Stimulated activated CD4-positive, alpha-beta T cell treated with anti-CD3 and anti-CD28 coated beads, Interleukin-2, amount 100 ng/mL, for 24 hours (primary cell): ENCODE results near the gene CHPF.

Experiments
- DNase-seq, 2 donors: peaks; one replicate each; pipeline ENCODE4 v3.0.0-alpha.2; 2020

Gene CHPF

DNA sequence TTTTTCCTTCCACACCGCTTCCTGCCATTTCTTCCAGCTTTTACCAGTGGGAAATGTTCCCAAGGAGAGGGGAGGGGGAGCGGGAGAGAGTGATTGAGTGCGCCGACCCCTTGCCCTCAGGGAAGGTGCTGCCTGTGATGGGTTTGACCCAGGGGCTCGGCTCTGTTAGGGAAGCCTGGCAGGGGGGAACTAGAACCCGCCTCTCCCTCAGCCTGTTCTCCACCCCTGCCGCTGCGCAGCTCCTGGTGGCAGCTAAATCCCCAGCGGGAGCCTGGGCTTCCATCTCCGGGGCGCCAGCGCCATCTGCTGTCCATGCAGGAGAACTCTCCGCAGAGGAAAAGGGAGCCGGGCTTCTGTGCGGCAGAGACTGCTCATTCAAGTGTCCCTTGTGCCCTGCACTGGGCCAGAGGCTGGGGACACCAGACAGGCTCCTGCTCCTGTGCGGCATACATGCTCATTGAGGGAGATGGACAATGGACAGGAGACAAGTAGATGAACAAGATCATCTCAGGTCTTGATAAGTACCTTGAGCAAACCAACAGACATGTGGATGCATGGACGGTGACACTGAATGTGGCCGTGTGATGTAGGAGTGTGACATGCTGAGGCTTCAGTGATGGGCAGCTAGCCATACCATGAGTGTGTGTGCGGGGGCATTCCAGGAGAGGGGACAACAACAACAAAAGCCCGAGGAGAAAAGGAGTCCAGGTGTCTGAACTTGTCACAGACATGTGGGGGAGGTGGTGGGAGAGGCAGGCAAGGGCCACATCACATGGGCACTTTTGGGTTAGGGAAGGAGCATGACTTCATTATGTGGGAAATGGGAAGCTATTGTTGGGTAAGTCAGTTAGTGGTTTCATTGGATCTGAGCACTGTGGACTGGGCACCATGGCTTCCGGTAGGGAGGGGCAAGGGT, 13.3 kb downstream of the CHPF start:
- DNase-seq: peak; percentile 90

DNA sequence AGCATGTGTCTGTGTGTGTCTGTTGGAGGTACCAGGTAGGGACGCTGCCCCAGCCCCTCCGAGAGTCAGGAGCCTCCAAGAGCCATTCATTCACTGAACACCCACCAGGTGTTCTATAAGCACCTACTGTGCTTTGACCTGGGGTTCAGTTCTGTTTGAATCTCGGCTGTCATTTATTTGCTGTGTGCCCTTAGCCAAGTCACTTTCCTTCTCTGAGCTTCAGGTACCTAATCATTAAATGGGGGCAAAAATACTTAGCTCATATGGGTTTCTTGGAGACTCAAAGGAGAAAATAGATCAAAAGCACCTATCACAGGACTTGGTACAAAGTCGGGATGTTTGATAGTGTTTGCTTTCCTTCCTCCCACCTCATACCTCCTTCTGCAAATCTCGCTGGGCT, 16.1 kb downstream of the CHPF start:
- no peak for DNase-seq

DNA sequence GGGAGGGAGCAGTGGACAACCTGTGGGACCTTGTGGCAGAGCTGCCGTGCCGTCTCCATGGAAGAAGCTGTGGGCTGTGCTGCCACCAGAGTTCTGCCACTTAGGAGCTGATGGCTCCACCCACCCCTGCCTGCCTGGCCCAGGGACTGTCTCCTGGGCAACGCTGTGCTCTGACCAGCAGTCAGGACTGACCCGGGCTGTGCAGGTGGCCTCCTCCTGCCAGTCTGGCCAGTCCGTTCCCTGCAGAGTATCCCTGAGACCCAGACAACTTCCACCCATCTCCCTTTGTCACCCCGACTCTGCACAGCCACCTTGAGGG, 16.6 kb downstream of the CHPF start:
- DNase-seq: no peak

DNA sequence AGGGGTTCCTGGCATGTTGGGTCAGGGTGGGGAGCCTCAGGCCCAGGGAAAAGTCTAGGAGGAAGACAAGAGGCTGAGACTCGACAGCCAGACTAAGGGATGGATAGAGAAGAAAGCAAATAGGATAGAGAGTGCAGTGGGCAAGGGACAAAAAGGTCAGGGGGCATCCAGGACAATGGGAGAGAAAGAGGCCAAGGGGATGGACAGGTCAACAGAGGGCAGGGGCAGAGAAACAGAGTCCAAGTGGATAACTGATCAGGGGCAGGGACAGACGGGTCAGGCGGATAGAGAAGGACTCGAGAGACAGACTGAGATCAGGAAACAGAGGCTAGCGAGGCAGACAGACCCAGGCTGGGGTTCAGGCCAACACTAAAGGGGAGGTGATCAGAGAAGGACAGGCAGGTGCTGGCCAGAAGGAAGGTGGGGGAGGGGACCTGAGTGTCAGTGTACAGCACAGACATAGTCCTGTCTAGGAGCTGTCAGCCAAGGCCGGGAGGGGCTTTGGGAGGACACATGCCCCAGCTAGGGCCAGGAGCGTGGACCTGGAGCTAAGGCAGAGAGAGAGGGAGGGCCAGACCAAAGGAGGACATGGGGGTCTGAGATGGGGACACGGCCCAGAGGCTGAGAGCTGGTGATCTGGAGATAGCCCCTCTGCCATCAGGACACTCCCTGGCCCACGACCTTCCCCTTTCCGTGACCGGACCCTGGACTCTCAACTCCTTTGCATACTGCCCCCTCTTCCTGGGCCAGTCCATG, 17.1 kb downstream of the CHPF start:
- DNase-seq: no peak

DNA sequence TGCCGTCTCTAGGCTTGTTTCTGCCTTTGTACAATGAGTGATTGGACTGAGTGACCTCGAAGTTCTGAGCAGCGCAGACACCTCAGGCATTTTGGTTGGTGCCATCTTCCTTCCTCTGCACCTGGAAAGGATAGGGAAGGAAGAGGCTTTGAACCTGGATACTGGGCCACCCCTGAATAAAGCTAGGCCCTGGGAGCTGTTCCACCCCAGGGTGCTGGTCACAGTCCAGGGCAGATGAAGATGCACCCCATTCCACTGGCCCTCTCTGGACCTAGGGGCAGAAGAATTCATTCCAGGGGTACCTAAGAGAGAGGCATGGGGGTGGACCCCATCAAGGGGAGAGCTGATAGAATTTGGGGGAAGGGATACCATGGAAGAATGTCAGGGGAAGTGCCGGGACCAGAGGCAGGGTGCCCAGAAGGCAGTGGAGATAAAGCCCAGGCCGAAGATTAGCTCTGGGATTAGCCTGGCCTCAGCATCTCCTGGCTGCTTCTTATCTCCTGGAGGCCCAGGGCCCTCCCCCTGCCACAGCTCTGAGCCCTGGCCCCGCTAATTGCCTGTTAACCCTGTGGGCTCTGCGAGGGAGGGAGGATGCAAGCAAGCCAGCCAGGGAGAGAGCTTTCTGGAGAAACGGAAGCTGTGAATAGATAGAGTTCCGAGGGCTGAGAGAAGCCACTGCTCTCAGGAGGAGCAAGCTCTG, 17.9 kb downstream of the CHPF start:
- no peak for DNase-seq

DNA sequence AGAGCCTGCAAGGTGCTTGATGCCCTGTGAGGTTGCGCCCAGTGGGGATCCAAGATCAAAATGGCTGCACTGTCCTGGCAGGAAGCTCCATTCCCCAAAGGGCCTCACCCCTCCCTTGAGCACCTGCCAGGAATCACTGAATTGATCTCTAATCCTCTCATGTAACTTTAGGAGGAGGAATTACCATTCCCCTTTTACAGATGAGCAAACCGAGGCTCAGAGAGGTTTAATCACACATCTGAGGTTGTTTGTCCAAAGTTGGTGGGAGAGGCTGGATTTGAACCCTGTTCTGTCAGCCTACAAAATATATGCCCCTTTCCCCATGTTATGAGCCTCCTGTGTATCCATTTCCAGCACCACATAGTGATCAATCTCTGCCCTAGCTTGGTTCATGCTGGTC, 18.8 kb downstream of the CHPF start:
- no peak for DNase-seq

DNA sequence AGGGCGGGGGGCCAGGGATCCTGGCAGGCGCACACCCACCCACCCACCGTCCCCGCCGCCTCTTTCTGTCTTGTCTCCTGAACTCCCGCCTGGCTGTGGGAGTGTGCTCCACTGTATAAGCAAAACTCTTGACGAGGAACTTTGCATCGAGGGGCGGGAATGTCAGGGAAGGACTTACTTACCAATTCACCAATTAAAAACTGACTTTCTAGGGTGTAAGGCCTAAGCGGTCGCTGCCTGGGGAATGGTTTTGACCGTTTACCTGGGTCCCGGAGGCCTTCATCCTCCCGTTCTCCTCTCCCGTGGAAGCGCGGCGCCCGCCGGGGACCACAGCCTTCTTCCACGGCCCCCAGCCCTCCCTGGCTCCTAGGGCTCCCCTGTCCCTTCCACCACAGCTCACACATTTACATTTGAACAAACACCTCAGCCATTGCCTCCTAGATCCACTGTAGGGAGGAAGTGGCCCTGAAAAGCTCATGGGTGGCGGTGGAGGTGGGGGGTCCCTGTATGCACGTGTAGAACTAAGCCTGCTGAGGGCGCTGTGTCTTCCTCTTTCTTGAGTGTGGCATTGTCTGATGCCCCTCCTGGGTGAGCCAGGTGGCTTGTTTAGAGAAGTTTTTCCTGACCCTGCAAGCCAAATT, 20.5 kb downstream of the CHPF start:
- DNase-seq: no peak

DNA sequence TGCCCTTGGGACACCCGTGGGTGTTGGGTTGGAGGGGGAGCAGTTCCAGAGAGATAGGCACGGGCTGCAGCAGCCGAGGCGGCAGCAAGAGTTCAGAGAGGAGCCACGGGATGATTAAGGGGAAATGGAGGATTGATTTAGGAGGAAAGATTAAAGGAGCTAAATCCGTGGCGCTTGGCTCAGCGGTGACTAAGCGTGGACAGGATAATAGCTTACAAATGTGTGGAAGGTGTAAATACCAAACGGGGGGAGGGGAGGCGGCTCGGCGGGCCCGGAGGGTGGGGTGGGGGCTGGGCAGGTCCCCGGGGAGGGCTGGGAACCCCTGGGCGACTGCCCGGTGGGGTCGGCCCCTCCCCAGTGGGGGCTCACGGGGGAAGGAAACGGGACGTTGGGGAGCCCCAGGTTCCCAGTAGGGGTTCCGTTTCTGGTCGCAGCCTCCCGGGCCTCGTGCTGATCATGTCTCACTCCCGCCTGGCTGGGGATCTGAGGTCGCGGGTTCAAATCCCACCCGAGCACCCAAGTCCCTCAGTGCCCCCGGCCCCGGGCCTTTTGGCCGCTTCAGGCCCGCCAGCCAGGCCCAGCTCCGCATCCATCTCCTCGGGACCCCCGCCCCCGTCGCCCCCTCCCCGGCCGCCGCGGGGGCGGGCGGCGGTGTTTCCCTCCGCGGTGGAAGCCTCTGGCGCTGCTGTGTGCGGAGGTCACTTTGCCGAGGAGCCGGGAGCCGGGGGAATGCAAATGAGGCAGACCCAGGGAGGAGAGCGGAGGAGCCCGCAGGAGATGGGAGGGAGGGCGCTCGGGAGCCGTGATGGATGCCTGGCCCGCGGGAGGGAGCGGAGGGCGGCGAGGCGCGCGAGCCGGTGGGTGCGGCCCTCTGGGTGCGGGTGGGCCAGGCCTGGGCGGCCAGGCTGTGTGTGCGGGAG, 21.2 kb downstream of the CHPF start:
- no peak for DNase-seq

DNA sequence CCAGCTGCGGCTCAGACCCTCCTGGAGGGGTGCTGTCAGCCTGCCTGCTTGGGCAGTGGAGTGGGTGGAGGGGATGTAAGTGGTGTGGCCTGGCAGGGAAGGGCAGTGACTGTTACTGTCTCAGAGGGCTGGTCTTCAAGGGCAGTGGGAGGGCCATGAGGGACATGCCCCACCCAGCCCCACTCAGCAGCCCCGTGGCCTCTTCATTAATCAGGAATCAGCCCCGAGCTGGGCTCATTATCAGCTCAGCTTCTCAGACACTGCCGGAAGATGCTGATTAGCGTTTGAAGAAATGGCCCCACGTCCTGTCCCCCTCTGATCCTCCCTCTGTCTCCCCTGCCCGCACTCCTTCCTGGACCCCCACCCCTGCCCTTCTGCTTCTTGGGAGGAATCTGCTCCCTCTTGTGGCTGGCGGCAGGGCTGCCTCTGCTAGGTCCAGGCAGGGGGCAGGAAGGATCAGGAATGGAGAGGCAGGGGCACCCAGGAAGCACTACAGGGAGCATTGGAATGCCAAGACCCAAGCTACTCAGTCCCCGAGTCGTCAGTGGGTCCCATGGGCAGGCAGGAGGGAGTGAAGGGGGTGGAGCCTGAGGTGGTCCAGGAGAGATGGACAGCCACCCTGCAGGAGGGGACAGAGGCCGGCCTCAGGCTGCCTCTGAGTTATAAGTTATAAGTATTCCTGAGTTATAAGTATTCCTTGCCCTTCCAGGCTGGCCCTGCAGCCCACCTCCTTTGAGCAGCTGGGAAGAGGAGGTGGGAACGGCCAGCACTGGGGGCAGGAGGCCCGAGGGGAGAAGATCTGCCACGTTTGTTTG, 22.3 kb downstream of the CHPF start:
- DNase-seq: no peak

DNA sequence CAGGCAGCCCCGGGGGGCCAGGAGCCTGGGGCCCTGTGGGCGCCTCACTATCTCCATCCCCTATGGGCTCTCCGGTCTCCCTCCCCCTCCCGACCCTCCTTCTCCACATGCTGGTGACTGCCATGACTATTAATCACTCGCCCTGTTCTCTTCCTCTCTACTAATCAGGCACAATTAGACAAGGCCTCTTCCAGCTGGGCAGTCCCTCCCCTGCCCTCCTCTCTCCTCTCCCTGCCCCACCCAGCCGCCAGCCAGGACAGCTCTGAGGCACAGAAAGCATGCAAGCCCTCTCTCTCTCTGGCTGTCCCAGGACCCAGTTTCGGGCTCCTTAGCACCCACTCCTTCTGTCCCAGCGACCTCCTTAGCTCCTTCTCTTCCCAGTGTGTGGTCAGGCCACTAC, 23.5 kb downstream of the CHPF start:
- no peak for DNase-seq

DNA sequence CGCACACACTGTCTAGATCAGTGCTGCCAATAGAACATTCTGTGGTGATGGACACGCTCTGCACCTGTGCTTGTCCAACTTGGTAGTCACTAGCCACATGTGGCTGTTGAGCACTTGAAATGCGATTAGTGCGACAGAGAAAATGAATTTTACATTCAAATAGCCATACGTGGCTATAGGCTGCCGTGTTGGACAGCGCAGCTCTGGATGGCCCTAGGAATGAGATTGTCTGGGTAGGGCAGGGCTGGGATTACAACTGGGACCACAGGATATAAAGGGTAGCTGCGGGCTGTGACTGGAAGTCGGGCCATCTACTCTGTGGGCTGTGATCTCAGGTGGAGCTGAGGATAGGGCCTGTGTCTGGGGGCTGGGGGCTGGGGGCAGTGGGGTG, 24.1 kb downstream of the CHPF start:
- no peak for DNase-seq

DNA sequence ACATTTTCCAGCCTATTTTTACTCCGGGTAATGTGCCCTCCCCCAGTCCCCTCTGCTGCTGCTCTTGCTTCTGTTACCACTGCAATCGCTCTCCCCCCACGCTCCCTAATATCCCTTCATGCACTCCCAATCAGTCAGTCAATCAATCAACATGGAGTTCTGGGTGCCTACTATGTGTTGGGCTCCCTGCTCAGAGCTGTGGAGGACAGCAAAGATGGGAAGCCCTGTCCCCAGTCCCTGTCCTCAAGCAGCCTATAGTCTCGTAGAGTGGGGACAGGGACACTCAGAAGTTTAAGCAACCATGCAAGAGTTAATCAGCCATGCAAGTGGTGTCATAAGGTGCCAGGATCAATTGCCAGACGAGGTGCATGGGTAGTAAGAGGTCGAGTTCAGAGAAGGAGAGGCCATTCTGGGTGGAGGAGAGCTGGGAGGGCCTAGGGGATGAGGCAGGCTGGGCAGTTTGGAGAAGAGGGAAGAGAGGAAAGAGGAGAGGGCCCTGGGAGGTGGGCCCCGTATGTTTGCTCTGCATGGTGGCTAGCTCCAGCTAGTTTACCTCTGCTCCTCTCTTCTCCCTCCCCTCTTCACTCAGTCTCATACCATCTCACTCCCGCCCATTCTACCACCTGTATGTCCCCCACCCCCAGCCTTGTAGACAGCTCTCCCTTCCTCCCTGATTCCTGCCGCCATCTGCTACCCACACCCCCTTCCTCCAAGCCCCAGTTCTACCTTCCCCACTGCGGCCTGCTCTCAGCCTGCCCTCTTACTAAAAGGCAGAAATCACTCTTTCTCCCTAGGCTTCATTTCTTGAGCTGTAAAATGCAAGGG, 25.4 kb downstream of the CHPF start:
- DNase-seq: no peak

DNA sequence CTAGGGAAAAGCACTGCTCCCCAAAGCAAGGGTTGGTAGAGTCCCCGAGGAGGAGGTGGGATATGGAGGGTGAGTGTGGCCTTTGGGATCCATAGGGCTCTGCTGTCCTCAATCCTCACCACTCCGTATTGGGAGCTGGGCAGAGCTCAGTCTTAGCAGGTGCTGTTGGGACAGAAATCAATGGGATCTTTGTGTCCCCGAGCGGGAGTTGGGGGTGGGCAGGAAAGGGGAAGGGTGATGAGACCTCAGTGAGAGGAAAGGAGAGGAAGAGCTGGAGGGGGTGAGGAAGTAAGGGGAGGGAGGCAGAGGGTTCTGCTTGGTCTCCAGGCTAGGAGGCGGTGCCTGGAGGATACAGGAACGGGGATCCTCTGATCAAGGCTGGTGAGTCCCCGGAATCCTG, 26.7 kb downstream of the CHPF start:
- DNase-seq: no peak

DNA sequence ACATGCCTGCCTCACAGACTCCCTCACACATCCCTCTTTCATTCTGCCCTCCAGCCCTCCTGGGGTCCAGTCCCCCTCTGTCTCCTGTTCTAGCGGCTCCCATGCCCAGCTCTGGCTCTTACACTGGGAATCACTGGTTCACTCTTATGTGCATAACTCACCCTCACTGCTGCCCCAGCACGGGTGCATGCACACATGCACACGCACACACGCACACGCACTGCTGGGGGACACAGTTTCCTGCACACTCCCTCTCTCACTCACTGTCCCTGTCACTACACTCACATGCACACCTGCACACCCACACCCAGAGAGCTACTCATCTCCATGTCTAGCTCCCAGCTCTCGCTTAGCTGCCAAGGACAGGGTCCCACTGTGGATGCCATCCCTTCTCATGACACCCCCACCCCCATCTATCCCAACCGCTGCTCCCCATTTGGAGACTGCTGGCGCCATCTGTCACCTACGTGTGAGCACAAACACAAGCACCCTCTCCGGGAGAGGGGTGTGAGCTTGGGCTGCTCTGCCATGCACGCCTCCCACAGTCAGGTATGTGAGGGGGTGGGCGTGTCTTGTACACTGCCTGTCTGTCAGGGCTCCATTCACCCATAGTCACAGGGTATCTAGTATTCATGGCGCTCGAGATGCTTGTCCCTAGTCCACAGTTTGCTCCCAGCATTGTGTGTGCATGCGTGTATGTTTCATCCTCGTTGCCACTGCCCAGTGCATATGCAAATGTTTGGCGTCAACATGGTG, 27.6 kb downstream of the CHPF start:
- DNase-seq: no peak

DNA sequence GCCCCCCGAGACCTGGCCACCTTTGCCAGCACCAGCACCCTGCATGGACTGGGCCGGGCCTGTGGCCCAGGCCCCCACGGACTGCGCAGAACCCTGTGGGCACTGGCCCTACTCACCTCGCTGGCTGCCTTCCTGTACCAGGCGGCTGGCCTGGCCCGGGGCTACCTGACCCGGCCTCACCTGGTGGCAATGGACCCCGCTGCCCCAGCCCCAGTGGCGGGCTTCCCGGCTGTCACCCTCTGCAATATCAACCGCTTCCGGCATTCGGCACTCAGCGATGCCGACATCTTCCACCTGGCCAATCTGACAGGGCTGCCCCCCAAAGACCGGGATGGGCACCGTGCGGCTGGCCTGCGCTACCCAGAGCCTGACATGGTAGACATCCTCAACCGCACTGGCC, 28.8 kb downstream of the CHPF start:
- DNase-seq: no peak

DNA sequence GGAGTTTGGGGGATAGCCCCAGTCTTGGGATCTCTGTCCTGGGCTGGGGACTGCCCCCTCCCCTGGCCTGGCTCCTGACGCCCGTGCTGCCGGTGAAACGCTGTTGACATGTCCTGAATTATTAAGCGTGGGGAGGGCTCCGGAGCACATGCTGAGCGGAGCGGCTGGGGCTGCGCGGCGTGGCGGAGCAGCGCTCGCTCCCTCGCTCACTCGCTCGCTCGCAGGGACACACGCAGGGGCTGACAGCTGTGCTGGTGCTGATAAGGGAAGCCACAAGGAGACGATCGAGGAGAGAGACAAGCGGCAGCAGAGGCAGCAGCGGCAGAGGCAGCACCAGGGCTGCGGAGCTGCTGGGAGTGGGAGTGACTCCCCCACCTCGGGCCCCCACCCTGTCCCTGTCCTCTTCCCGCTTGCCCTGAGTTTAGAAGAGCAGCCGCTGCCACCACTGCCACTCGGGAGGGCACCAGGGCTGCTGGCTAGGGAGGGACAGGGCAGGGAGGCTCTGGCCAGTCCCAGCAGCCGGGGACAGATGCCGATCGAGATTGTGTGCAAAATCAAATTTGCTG, 29.3 kb downstream of the CHPF start, which contains the start of gene ASIC4:
TSS of gene ASIC4 (plus strand) at position 287 of the 566 bp plus-strand sequence. CDS start at position 530, 243 bp downstream.
- no peak for DNase-seq

DNA sequence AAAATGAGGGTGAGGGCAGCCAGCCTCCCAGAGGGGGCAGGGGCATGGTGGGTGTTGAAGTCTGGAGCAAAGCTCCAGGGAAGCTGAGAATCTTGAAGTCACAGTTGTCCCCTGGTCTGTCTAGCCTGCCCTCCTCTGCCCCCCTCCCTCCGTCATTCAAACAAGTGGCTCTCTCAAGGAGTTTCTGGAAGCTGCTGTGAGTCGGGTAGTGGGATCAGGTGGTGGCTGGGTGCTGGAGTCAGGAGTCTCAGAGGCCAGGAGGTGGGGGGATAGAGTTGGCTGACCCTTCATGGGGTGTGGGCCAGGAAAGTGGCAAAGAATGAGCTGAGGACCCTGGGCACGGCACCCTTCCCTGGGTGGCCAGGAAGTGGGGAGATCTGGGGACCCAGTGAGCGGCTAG, 29.8 kb downstream of the CHPF start:
- no peak for DNase-seq

DNA sequence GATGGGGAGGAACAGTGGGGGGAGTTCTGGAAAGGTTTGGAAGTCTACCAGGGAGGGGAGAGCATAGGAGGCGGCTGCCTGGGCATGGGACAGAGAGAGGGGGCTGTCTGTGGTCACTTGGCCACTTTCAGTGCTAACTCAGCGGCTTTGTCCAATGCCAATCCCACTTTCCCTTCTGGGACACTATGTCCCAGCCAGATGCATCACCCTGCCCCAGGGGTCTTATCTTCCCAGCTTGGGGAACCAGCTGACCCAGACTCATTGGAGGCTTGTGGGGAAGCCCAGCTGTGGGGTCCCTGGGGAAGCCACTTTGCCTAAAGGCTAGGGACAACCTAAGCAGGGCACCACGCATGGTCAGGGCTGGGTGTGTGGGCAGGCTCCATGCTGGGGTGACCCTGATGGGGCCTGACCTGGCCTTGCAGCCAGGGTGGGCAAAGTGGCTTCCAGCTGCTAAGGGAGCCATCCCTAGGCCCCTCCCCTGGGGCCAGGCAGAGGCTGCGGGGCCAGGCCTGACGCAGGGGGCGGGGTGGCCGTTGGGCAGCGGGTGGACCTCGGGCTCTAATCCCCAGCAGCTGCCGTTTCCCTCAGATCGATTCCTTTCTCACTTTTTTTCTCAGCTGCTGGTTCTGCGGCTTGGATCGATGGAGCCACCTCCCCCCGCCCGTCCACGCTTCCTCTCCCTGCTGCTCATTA, 30.9 kb downstream of the CHPF start:
- no peak for DNase-seq
